Measurements from ENCODE around the gene CNOT4.

DNA sequence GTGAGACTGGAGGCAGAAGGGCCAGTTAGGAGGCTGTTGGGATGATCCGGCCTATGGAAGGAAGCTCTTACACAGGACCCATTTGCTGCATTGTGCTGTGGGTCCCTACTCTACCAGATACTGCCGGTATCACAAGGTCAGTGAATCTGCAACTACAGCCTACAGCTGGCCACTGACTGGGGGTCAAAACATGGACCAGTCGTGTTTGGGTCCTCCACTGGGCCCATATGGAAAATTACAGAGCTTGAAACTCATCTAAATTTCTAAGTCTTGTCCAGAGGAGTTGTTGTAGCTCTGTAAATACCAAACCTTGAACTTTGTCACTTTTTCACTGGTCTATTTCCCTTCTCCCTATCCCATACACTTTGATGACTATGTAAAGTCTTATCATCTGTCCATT, 42.2 kb upstream of the CNOT4 start:
- TF ChIP-seq, protein P1, sequence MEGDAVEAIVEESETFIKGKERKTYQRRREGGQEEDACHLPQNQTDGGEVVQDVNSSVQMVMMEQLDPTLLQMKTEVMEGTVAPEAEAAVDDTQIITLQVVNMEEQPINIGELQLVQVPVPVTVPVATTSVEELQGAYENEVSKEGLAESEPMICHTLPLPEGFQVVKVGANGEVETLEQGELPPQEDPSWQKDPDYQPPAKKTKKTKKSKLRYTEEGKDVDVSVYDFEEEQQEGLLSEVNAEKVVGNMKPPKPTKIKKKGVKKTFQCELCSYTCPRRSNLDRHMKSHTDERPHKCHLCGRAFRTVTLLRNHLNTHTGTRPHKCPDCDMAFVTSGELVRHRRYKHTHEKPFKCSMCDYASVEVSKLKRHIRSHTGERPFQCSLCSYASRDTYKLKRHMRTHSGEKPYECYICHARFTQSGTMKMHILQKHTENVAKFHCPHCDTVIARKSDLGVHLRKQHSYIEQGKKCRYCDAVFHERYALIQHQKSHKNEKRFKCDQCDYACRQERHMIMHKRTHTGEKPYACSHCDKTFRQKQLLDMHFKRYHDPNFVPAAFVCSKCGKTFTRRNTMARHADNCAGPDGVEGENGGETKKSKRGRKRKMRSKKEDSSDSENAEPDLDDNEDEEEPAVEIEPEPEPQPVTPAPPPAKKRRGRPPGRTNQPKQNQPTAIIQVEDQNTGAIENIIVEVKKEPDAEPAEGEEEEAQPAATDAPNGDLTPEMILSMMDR (IDR thresholded peaks at IDR 0.05; ENCODE audit: insufficient read depth, low read length): no peak
- no peak for TF ChIP-seq GABPA (IDR thresholded peaks at IDR 0.05; ENCODE audit: low read depth)
